ENCODE results near the gene EVI5L. TPM values are rescaled to one million over a fixed set of nuclear protein-coding genes. Genes with fewer than 3 reads are reported as not detected.

The EVI5L gene
- total RNA-seq, 1 donor from 2014 or later: 9.9 TPM

- no peaks in the 10 kb centered on the region for H3K27me3 ChIP-seq (ENCODE audit: control insufficient read depth, insufficient read depth, low read length)
- no peak overlapping the region for H3K4me3 ChIP-seq (ENCODE audit: low read depth, low read length)
- no peaks in the 10 kb centered on the region for H3K36me3 ChIP-seq (ENCODE audit: control insufficient read depth, insufficient read depth, low read length)
- no peak for DNase-seq (ENCODE audit: low read depth)
- TF ChIP-seq CTCF (IDR thresholded peaks at IDR 0.05; ENCODE audit: insufficient read depth, low read length, poor library complexity, severe bottlenecking): no peak
These were observed 12.2 kb upstream of the EVI5L start for GRCh38 chr19:7817801-7818200.

DNA sequence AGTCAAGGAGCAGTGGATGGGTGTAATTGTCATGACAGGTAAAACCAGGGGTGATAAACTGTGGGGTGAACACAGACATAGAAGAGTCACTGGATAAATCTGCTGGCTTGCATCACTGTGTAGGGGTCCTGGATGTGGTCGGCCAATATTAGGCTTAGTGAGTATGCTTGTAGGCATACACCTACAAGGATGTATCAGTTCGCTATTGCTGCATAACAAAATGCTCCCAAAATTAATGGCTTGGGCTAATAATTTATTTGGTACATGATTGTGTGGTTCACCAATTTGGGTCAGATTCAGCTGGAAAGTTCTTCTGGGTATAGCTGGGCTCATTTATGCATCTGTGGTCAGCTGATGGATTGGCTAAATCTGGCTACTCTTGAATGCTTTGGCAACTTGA lies 11.2 kb upstream of the EVI5L start:
- DNase-seq (ENCODE audit: low read depth): no peak
- Histone ChIP-seq H3K36me3 (ENCODE audit: control insufficient read depth, insufficient read depth, low read length) (no peaks in the 10 kb centered on the region), H3K27me3 (ENCODE audit: control insufficient read depth, insufficient read depth, low read length) (no peaks in the 10 kb centered on the region), H3K4me3 (ENCODE audit: low read depth, low read length) (no peak overlapping the region)
- TF ChIP-seq CTCF (IDR thresholded peaks at IDR 0.05; ENCODE audit: insufficient read depth, low read length, poor library complexity, severe bottlenecking): no peak

DNA sequence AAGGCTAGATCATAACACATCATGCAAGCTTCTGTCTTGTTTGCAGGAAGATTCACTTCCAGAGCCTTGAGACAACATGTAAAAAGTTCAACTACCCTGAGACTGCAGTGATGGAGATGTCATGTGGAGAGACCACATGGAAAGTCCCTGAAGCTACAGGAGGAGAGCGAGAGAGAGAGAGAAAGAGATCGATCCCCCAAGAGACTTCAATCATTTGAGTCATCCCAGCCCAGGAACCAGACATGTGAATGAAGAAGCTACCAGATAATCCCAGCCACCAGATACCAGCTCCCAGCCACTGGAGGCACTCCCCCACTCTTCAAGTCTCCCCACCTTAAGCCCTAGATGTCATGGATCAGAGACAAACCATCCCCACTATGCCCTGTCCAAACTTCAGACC lies 10.7 kb upstream of the EVI5L start:
- no peak for DNase-seq (ENCODE audit: low read depth)
- no peaks in the 10 kb centered on the region for H3K36me3 ChIP-seq (ENCODE audit: control insufficient read depth, insufficient read depth, low read length)

DNA sequence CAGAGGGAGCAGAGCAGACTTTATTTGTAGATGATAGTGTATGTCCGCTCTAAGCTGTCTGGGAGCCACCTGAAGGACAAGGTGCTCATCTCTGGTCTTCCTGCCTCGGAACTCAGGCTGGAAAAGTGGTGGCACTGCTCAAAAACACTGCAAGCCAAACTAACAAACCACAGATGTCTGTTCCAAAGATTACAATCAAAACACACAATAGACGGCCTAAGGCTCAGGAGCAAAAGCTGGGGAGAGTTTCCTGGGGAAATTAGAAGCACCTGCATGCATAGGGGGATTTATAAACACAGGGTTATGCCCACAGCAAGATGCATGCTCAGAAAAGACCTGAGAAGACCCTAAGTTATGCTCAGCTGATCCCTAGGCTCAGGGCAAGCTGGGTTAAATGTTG lies 9.4 kb upstream of the EVI5L start:
- no peak overlapping the region for H3K4me3 ChIP-seq (ENCODE audit: low read depth, low read length)
- no peak for DNase-seq (ENCODE audit: low read depth)
- H3K27me3 ChIP-seq (ENCODE audit: control insufficient read depth, insufficient read depth, low read length): no peaks in the 10 kb centered on the region
- H3K36me3 ChIP-seq (ENCODE audit: control insufficient read depth, insufficient read depth, low read length): no peaks in the 10 kb centered on the region
- no peak for TF ChIP-seq CTCF (IDR thresholded peaks at IDR 0.05; ENCODE audit: insufficient read depth, low read length, poor library complexity, severe bottlenecking)

More for the DNA sequence above, 10.7 kb upstream of the EVI5L start:
- Histone ChIP-seq H3K27me3 (ENCODE audit: control insufficient read depth, insufficient read depth, low read length) (no peaks in the 10 kb centered on the region), H3K4me3 (ENCODE audit: low read depth, low read length) (no peak overlapping the region)
- TF ChIP-seq CTCF (IDR thresholded peaks at IDR 0.05; ENCODE audit: insufficient read depth, low read length, poor library complexity, severe bottlenecking): no peak

DNA sequence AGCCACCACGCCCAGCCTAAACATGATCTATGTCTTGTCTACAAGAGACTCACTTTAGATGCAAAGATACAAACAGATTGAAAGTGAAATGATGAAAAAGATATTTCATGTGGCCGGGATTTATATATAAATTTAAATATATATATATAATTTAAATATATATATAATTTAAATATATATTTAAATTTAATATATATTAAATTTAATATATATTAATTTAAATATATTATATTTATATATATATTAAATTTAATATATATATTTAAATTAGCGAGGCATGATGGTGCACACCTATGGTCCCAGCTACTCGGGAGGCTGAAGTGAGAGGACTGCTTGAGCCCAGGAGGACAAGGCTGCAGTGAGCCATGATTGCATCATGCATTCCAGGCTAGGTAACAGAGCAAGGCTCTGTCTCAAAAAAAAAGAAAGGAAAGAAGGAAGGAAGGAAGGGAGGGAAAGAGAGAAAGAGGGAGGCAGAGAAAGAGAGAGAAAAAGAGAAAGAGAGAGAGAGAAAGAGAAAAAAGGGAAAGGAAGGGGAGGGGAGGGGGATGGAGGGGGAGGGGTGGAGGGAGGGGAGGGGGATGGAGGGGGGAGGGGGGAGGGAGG lies 7.0 kb upstream of the EVI5L start:
- H3K27me3 ChIP-seq (ENCODE audit: control insufficient read depth, insufficient read depth, low read length): no peaks in the 10 kb centered on the region
- DNase-seq (ENCODE audit: low read depth): no peak
- H3K4me3 ChIP-seq (ENCODE audit: low read depth, low read length): no peak overlapping the region
- TF ChIP-seq CTCF (IDR thresholded peaks at IDR 0.05; ENCODE audit: insufficient read depth, low read length, poor library complexity, severe bottlenecking): no peak
- H3K36me3 ChIP-seq (ENCODE audit: control insufficient read depth, insufficient read depth, low read length): no peaks in the 10 kb centered on the region

DNA sequence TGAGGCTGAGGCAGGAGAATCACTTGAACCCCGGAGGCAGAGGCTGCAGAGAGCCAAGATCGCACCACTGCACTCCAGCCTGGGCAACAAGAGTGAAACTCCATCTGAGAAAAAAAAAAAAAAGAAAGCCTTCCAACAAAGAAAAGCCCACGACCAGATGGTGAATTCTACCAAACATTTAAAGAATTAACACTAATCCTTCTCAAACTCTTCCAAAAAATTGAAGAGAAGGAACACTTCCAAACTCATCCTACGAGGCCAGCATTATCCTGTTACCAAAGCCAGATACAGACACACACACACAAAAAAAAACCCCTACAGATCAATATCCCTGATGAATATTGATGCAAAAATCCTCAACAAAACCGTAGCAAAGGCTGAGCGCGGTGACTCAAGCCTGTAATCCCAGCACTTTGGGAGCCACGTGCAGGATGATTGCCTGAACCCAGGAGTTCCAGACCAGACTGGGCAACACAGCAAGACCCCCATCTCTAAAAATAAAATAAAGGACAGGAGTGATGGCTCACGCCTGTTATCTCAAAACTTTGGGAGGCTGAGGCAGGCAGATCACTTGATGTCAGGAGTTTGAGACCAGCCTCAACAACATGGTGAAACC lies 6.2 kb upstream of the EVI5L start:
- no peak for DNase-seq (ENCODE audit: low read depth)
- no peak overlapping the region for H3K4me3 ChIP-seq (ENCODE audit: low read depth, low read length)
- no peaks in the 10 kb centered on the region for H3K36me3 ChIP-seq (ENCODE audit: control insufficient read depth, insufficient read depth, low read length)
- H3K27me3 ChIP-seq (ENCODE audit: control insufficient read depth, insufficient read depth, low read length): peaks cover 2% of the 10 kb centered on the region
- no peak for TF ChIP-seq CTCF (IDR thresholded peaks at IDR 0.05; ENCODE audit: insufficient read depth, low read length, poor library complexity, severe bottlenecking)

Data from kidney epithelial cell (primary cell).